Upper lobe of right lung (tissue), 1 donor: Measurements from ENCODE around the gene CD2BP2. TPM values are rescaled to one million over a fixed set of nuclear protein-coding genes. Genes with fewer than 3 reads are reported as not detected.

Experiments used
- ATAC-seq: fragments of 200-7000 bp; cut with Tn5 transposase; one replicate; pipeline ENCODE4 v1.9.1; 2020; ENCODE audit warnings: mild to moderate bottlenecking, moderate library complexity
- DNase-seq: peaks from one replicate; pipeline ENCODE4 v3.0.0-alpha.2; 2020
- H3K27ac ChIP-seq: fragments of 200-600 bp; one replicate; pipeline ENCODE4 v1.8.0; 2022
- H3K27me3 ChIP-seq: fragments of 200-600 bp; one replicate; pipeline ENCODE4 v1.8.0; 2022; ENCODE audit warnings: mild to moderate bottlenecking
- H3K36me3 ChIP-seq: fragments of 200-600 bp; one replicate; pipeline ENCODE4 v1.8.0; 2022
- H3K4me1 ChIP-seq: fragments of 200-600 bp; one replicate; pipeline ENCODE4 v1.8.0; 2022
- H3K4me3 ChIP-seq: fragments of 200-600 bp; one replicate; pipeline ENCODE4 v1.8.0; 2022; ENCODE audit warnings: mild to moderate bottlenecking
- H3K9me3 ChIP-seq: fragments of 200-600 bp; one replicate; pipeline ENCODE4 v1.8.0; 2022
- CTCF ChIP-seq: fragments of 200-600 bp; IDR thresholded peaks from one replicate; pipeline ENCODE4 v1.8.0; 2022; ENCODE audit warnings: antibody characterized with exemption
- intact Hi-C: fragments of 100-400 bp; cut with DNase I; formaldehyde crosslinking; loops from one replicate; pipeline ENCODE4 v1.11.0; 2022
- total RNA-seq: library from RNA; stranded (reverse); fragmentation: NEBNext Ultra II Directional; extraction: Animal tissue kit (Norgen Biotek cat#: 25700); gene quantifications from one replicate; pipeline ENCODE4 v1.2.1, GENCODE V29; 2021
- donor health status: DM: no; HTN: yes; CAD: no; lungs with severe emphysema.

Gene CD2BP2
- total RNA-seq, 1 donor from 2014 or later = 51.5 TPM

DNA sequence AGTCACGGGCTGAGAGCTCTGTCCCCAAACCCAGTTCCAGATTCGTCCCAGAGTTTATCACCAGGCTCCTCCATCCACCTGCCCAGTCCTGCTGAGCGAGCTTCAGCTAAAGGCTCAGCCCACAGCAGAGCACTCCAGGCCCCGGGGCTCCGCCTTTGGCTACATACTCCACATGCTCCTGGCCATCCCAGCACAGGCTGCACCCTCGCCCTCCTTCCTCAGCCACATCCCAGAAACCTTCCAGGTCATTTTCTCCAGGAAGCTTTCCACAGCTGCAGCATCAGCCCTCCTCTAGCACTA, 4.7 kb upstream of the CD2BP2 start:
- H3K27ac ChIP-seq = no peak overlapping the region
- DNase-seq (no peak), ATAC-seq (no peak)
- H3K4me1 ChIP-seq = peaks cover 10% of the 10 kb centered on the region
- peaks cover 69% of the 10 kb centered on the region for H3K36me3 ChIP-seq
- H3K4me3 ChIP-seq = no peak overlapping the region
- no peaks in the 10 kb centered on the region for H3K9me3 ChIP-seq
- intact Hi-C loops = no loop called here
- TF ChIP-seq CTCF = no peak
- H3K27me3 ChIP-seq = no peaks in the 10 kb centered on the region

DNA sequence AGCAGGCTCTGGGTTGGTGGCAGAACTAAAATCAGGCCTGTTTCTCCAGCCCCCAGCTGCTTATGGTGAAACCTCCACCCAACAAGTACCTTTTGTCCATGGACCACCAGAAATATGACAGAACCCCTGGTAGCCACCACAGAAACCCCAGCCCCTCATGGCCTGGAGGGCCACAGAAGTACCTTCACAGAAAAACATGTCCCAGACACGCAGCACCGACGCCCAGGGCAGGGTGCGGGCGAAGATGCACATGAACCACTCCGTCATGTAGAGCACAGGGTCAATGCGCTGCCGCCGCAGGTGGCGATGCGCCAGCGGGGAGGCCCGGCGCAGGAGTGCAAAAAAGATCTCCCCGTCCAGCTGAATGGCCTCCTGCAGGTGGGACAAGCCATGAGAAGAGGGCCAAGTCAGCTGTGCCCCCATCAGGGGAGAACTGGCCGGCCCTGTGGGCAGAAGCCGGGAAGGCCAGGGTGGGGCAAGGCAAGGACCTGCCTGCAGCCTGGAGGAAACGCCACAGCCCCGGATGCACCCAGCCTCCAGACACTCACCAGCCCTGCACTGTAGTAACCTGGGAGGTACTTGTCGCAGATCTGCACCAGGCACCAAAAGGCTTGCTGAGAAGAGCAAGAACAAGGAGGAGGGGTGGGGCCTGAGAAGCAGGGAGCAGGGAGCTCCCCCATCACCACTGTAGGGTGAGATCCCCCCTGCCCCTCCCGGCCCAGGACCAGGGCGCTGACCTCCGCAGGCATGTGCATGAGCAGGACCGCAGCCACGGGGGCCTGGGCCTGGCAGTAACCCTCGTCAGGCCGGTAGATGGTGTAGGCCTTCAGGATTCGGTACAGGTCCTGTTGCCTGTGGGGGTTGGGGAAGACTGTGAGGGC, 4.1 kb upstream of the CD2BP2 start:
- no peaks in the 10 kb centered on the region for H3K9me3 ChIP-seq
- DNase-seq = no peak
- peaks cover 63% of the 10 kb centered on the region for H3K36me3 ChIP-seq
- H3K27ac ChIP-seq = no peak overlapping the region
- H3K27me3 ChIP-seq = no peaks in the 10 kb centered on the region
- intact Hi-C loops = no loop called here
- no peak overlapping the region for H3K4me3 ChIP-seq
- no peak for ATAC-seq
- TF ChIP-seq CTCF = no peak
- H3K4me1 ChIP-seq = peaks cover 12% of the 10 kb centered on the region

- TF ChIP-seq CTCF = no peak
- DNase-seq = no peak
- H3K36me3 ChIP-seq = peaks cover 60% of the 10 kb centered on the region
- H3K4me1 ChIP-seq = peaks cover 18% of the 10 kb centered on the region
- ATAC-seq = no peak
- H3K27me3 ChIP-seq = no peaks in the 10 kb centered on the region
- no peaks in the 10 kb centered on the region for H3K9me3 ChIP-seq
- intact Hi-C loops = no loop called here
- H3K27ac ChIP-seq = no peak overlapping the region
- H3K4me3 ChIP-seq = no peak overlapping the region
Measured at GRCh38 chr16:30358577-30358936, 3.4 kb upstream of the CD2BP2 start.

DNA sequence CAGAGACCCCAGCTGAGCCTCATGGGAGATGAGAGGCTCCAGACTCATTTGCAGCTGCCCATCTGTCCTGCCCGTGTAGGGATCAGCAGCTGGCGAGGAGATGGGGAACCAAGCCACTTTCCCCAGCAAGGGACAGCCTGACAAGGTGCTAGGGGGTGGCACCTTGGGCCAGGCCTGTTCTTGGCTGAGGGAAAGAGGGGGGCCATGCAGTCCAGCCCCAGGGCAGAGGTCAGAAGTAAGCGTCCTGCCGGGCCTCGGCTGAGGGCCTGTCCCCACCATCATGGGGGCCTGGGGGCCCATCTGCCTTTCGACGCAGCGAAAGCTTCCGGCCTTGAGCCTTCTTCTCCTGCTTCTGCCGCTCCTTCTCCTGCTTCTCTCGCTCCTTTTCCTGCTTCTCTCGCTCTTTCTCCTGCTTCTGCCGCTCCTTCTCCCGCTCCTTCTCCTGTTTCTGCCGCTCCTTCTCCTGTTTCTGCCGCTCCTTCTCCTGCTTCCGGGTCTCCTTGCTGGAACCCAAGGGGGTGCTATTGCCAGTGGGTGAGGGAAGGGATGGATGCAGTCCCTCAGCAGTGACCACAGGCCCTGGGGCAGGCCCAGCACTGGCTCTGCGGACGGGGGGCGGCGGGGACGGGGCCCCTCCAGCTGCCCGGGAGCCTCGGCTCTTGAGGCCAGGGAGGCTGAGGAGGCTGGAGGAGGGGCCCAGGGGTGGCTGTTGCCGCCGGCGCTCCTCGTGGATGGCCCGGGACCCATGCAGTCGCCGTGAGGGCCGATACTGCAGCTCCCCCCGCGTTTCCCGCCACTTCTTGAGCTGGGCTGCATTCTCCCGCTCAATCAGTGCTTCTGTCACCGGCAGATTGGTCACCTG, 2.8 kb upstream of the CD2BP2 start:
- Histone ChIP-seq H3K27ac (no peak overlapping the region), H3K9me3 (no peaks in the 10 kb centered on the region), H3K36me3 (peaks cover 62% of the 10 kb centered on the region), H3K4me3 (no peak overlapping the region), H3K27me3 (no peaks in the 10 kb centered on the region), H3K4me1 (peaks cover 22% of the 10 kb centered on the region)
- ATAC-seq = no peak
- no peak for DNase-seq
- no peak for TF ChIP-seq CTCF
- intact Hi-C loops = no loop called here

DNA sequence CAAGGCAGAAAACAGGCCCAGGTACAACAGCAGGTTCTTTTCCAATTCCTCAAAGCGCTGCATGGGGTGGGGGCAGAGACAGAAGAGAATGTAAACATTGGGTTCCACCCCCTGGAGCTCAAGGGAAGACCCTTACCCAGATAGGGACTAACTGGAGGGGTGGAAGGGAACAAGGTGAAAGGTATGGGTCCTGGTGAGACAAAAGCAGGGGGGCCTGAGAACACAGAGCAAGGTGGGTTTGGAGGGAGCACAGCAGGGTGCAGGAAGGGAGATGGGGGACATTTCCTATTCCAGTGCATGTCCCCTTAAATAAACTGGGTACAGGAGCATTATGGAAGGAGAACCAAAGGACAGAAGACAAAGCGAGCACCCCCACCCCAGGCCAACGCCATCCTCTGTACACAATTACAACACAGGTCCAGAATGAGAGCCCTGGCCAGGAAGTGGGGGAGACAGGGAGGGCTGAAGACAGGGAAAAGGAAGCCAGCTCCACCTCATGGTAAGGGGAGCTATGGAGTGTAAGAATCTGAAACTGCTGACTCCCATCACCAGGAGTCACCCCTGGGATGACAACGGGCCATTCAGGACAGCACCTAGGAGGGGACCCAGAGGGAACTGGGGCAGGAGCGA, 2.1 kb upstream of the CD2BP2 start:
- Histone ChIP-seq H3K27ac (no peak overlapping the region), H3K4me3 (no peak overlapping the region), H3K27me3 (no peaks in the 10 kb centered on the region), H3K4me1 (peaks cover 29% of the 10 kb centered on the region), H3K36me3 (peaks cover 62% of the 10 kb centered on the region), H3K9me3 (no peaks in the 10 kb centered on the region)
- ATAC-seq (no peak), DNase-seq (no peak)
- intact Hi-C loops = no loop called here
- no peak for TF ChIP-seq CTCF
